C4-2B (cell line): ENCODE measurements around the gene SEC22A.

Experiments
- CTCF ChIP-seq: fragments of 450-650 bp; conservative IDR thresholded peaks from 2 replicates; pipeline ENCODE4 v1.5.1; 2017; ENCODE audit warnings: mild to moderate bottlenecking
- ZFX ChIP-seq: fragments of 450-650 bp; IDR thresholded peaks from 2 replicates; pipeline ENCODE4 v1.6.1; 2017

DNA sequence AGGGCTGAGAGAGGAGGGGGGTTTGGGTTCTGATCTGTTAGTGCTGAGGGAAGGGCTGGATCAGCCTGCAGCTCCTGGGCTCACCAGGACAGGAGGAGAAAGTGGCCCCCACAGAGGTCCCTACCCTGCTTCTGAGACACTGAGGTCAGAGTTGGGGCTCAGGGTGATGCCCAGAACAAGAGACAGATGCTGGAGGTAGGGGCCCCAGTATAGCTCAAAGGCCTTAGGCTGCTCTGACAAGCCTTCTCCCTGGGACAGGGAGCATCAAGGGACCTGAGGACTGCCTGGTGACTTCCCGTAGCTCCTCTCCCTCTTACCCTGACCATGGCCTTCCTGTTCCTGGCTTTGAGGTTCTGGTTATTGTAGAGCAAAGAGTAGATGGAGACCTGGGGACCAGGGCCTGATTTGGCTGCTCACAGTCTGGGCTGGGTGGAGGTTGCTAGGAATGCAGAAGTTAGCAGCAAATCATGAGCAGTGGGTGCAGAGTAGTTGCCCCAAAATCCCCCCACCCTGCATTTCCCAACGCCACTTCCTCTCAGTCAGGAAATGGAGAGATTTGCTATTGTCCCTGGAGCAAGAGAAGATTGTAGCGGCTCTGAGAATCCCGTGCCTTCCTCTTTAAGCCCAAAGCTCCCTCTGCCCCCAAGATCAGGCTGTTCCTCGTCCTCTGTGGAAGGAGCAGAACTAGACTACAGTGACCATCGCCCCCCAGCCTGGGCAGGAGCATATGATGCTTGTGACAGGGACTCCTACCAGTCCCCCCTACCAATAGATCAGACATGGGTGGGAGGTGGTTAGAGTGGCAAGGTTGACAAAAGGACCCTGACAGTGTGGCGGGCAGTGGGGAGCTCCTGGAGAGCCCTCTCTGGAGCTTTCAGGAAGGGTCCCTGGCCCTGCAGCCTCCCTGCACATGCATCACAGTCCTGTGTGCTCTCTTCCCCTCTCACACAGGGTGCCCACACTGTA lies 47.4 kb upstream of the SEC22A start:
- no peak for TF ChIP-seq CTCF
- TF ChIP-seq ZFX, result no peak
